GM23338 (cell line): ENCODE results near the gene GOLT1B. TPM values are rescaled to one million over a fixed set of nuclear protein-coding genes. Genes with fewer than 3 reads are reported as not detected.

ENCODE experiments used
- ATAC-seq: fragments of 200-7000 bp; cut with Tn5 transposase; 3 replicates; pipeline ENCODE4 v1.9.1; 2020
- DNase-seq: peaks from one replicate; pipeline ENCODE4 v3.0.0-alpha.2; 2015; ENCODE audit warnings: low spot score
- H2AFZ ChIP-seq: fragments of 200-600 bp; sonication (generic); 2 replicates; pipeline ENCODE4 v1.8.0; 2016; ENCODE audit warnings: antibody characterized with exemption, mild to moderate bottlenecking, moderate library complexity
- H3F3A ChIP-seq: fragments of 200-600 bp; sonication (generic); replicated peaks from 2 replicates; pipeline ENCODE4 v1.8.0; 2017; ENCODE audit warnings: antibody characterized with exemption, mixed run types, low read depth
- H3K27ac ChIP-seq: fragments of 200-600 bp; sonication (generic); 2 replicates; pipeline ENCODE4 v1.6.1; 2016; ENCODE audit warnings: low read depth
- H3K27me3 ChIP-seq: fragments of 200-600 bp; sonication (generic); 2 replicates; pipeline ENCODE4 v1.8.0; 2016; ENCODE audit warnings: mild to moderate bottlenecking, mixed run types, moderate library complexity; ENCODE audit not compliant: insufficient read depth
- H3K36me3 ChIP-seq: fragments of 200-600 bp; sonication (generic); 2 replicates; pipeline ENCODE4 v1.8.0; 2016; ENCODE audit warnings: mild to moderate bottlenecking; ENCODE audit not compliant: insufficient read depth
- H3K4me1 ChIP-seq: fragments of 200-600 bp; sonication (generic); 2 replicates; pipeline ENCODE4 v1.8.0; 2016; ENCODE audit warnings: mild to moderate bottlenecking, moderate library complexity; ENCODE audit not compliant: insufficient read depth
- H3K4me2 ChIP-seq: fragments of 200-600 bp; sonication (generic); 2 replicates; pipeline ENCODE4 v1.7.1; 2017; ENCODE audit warnings: mixed run types
- H3K4me3 ChIP-seq: fragments of 200-600 bp; sonication (generic); 2 replicates; pipeline ENCODE4 v1.6.1; 2016; ENCODE audit warnings: mixed run types
- H3K79me2 ChIP-seq: fragments of 200-600 bp; sonication (generic); replicated peaks from 2 replicates; pipeline ENCODE4 v1.8.0; 2017; ENCODE audit warnings: mild to moderate bottlenecking; ENCODE audit not compliant: insufficient read depth
- H3K9me2 ChIP-seq: fragments of 200-600 bp; sonication (generic); 2 replicates; pipeline ENCODE4 v1.8.0; 2017; ENCODE audit not compliant: insufficient read depth
- H4K20me1 ChIP-seq: fragments of 200-600 bp; sonication (generic); replicated peaks from 2 replicates; pipeline ENCODE4 v1.8.0; 2017; ENCODE audit warnings: mild to moderate bottlenecking; ENCODE audit not compliant: insufficient read depth
- H3K27ac Mint-ChIP-seq: 2 replicates; pipeline ENCODE4 v1.8.0; 2020; ENCODE audit warnings: inconsistent platforms, mild to moderate bottlenecking, moderate library complexity, mixed read lengths
- H3K27me3 Mint-ChIP-seq: 3 replicates; pipeline ENCODE4 v1.8.0; 2022; ENCODE audit warnings: low read depth, mild to moderate bottlenecking, moderate library complexity, mixed read lengths, inconsistent platforms; ENCODE audit not compliant: insufficient read depth, poor library complexity
- H3K36me3 Mint-ChIP-seq: 3 replicates; pipeline ENCODE4 v1.8.0; 2021; ENCODE audit warnings: low read depth, mild to moderate bottlenecking, inconsistent platforms, moderate library complexity, mixed read lengths
- H3K4me1 Mint-ChIP-seq: 3 replicates; pipeline ENCODE4 v1.8.0; 2020; ENCODE audit warnings: mild to moderate bottlenecking, inconsistent platforms, mixed read lengths
- H3K4me3 Mint-ChIP-seq: 3 replicates; pipeline ENCODE4 v1.8.0; 2021; ENCODE audit warnings: moderate library complexity, mild to moderate bottlenecking, inconsistent platforms, mixed read lengths
- H3K9me3 Mint-ChIP-seq: 3 replicates; pipeline ENCODE4 v1.8.0; 2020; ENCODE audit warnings: moderate library complexity, mild to moderate bottlenecking, inconsistent platforms, mixed read lengths
- CREB1 ChIP-seq: fragments of 250-450 bp; sonication (Bioruptor Pico); IDR thresholded peaks from 2 replicates; pipeline ENCODE4 v1.5.0; 2020; ENCODE audit warnings: low read depth, mild to moderate bottlenecking, moderate library complexity
- EZH2phosphoT487 ChIP-seq: fragments of 200-600 bp; sonication (generic); IDR thresholded peaks from one replicate; pipeline ENCODE4 v1.8.1; 2018; ENCODE audit warnings: antibody characterized with exemption; ENCODE audit not compliant: unreplicated experiment
- JUNB ChIP-seq: IDR thresholded peaks from one replicate; pipeline ENCODE4 v1.6.1; 2016; ENCODE audit warnings: antibody characterized with exemption; ENCODE audit not compliant: unreplicated experiment
- ZNF114 ChIP-seq: fragments of 250-450 bp; sonication (Bioruptor Pico); IDR thresholded peaks from 2 replicates; pipeline ENCODE4 v1.5.0; 2020; ENCODE audit warnings: mild to moderate bottlenecking, moderate library complexity
- ZNF331 ChIP-seq: fragments of 250-450 bp; sonication (Bioruptor Pico); IDR thresholded peaks from 2 replicates; pipeline ENCODE4 v1.5.0; 2020; ENCODE audit warnings: low read depth, mild to moderate bottlenecking, moderate library complexity
- ZNF462 ChIP-seq: fragments of 250-450 bp; sonication (Bioruptor Pico); IDR thresholded peaks from 2 replicates; pipeline ENCODE4 v1.5.0; 2020; ENCODE audit warnings: mild to moderate bottlenecking, moderate library complexity
- polyA plus RNA-seq: library from polyadenylated mRNA; unstranded; fragments of >200 nt; fragmentation: Nextera tagmentation; extraction: Ambion mirVana; gene quantifications from 2 replicates; pipeline ENCODE4 v1.2.1, GENCODE V29; 2016
- total RNA-seq: library from RNA; depleted of rRNA; stranded (reverse); fragments of >200 nt; shearing (Covaris generic); gene quantifications from 2 replicates; pipeline ENCODE4 v1.2.3, GENCODE V29; 2014
- TF ChIP-seq, protein P1 (sequence below): IDR thresholded peaks from one replicate; pipeline ENCODE4 v1.6.1; 2018; ENCODE audit warnings: antibody characterized with exemption; ENCODE audit not compliant: unreplicated experiment
- TF ChIP-seq, protein P2 (sequence below): IDR thresholded peaks from 2 replicates; pipeline ENCODE4 v1.6.1; 2016; ENCODE audit warnings: antibody characterized with exemption

The GOLT1B gene
- total and polyA plus RNA-seq, 2 experiments from 2014 or later = 24.3 to 41.7 TPM

DNA sequence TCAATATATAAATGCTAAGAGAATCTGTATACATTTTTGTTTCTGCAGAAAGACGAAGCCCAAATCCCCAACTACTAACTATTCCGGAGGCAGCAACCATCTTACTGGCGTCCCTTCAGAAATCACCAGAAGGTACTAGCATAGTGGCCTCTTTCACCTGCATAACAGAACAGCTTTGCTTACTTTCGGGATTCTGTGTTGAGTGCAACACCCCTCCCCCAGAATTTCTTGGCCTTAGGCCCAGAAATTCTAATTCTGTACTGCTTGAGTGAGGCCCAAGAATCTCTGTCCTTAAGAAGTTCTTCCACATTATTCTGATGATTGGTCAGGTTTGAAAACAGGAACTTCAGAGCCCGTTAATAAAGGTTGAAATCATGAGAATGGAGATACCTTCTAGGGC, 27.4 kb downstream of the GOLT1B start (continued):
- TF ChIP-seq, protein P1, sequence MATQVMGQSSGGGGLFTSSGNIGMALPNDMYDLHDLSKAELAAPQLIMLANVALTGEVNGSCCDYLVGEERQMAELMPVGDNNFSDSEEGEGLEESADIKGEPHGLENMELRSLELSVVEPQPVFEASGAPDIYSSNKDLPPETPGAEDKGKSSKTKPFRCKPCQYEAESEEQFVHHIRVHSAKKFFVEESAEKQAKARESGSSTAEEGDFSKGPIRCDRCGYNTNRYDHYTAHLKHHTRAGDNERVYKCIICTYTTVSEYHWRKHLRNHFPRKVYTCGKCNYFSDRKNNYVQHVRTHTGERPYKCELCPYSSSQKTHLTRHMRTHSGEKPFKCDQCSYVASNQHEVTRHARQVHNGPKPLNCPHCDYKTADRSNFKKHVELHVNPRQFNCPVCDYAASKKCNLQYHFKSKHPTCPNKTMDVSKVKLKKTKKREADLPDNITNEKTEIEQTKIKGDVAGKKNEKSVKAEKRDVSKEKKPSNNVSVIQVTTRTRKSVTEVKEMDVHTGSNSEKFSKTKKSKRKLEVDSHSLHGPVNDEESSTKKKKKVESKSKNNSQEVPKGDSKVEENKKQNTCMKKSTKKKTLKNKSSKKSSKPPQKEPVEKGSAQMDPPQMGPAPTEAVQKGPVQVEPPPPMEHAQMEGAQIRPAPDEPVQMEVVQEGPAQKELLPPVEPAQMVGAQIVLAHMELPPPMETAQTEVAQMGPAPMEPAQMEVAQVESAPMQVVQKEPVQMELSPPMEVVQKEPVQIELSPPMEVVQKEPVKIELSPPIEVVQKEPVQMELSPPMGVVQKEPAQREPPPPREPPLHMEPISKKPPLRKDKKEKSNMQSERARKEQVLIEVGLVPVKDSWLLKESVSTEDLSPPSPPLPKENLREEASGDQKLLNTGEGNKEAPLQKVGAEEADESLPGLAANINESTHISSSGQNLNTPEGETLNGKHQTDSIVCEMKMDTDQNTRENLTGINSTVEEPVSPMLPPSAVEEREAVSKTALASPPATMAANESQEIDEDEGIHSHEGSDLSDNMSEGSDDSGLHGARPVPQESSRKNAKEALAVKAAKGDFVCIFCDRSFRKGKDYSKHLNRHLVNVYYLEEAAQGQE = no peak
- TF ChIP-seq ZNF331 = no peak

DNA sequence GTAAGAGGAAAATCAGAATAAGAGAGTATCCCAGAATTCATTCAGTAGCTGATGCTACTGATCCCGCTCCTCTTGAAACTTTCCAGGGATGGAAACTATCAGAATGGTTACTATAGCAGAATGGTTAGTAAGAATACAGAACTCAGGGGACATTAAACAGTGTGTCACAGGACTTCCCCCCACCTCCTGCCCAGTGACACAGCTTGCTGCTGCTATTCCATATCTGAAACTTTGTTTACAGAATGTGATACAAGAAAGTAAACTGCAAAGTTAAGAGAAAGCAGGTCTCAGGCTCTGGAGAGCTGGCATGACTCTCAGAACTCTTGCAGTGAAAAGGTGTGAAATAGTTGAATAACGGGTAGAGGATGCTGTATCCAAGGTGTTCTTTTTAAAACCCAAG, 27.9 kb downstream of the GOLT1B start:
- Mint-ChIP-seq H3K36me3 (no peaks in the 10 kb centered on the region), H3K27me3 (peaks cover 15% of the 10 kb centered on the region), H3K27ac (no peak overlapping the region), H3K4me3 (no peak overlapping the region), H3K9me3 (0 out of 3 replicates have a peak, but pooled peaks cover under 1% of the 10 kb centered on the region), H3K4me1 (peaks cover 12% of the 10 kb centered on the region; the same call in 2 of the 3 replicates)
- H3K36me3 ChIP-seq = no peaks in the 10 kb centered on the region
- H2AFZ ChIP-seq = no peak overlapping the region
- no peak overlapping the region for H3K4me2 ChIP-seq
- H3K27ac ChIP-seq = no peak overlapping the region
- no peak overlapping the region for H3K4me3 ChIP-seq
- ATAC-seq (no peak), DNase-seq (no peak)
- no peaks in the 10 kb centered on the region for H3K79me2 ChIP-seq
- H4K20me1 ChIP-seq = no peaks in the 10 kb centered on the region
- TF ChIP-seq ZNF462 (no peak), EZH2phosphoT487 (no peak), ZNF114 (CRISPR knock-in tag) (no peak), JUNB (no peak), CREB1 (CRISPR knock-in tag) (no peak)
- TF ChIP-seq, protein P2, sequence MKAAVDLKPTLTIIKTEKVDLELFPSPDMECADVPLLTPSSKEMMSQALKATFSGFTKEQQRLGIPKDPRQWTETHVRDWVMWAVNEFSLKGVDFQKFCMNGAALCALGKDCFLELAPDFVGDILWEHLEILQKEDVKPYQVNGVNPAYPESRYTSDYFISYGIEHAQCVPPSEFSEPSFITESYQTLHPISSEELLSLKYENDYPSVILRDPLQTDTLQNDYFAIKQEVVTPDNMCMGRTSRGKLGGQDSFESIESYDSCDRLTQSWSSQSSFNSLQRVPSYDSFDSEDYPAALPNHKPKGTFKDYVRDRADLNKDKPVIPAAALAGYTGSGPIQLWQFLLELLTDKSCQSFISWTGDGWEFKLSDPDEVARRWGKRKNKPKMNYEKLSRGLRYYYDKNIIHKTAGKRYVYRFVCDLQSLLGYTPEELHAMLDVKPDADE = no peak
- TF ChIP-seq, protein P1 = no peak
- H3F3A ChIP-seq = no peaks in the 10 kb centered on the region
- peaks cover 5% of the 10 kb centered on the region for H3K4me1 ChIP-seq
- H3K27me3 ChIP-seq = peaks cover 62% of the 10 kb centered on the region
- H3K9me2 ChIP-seq = no peaks in the 10 kb centered on the region
